Measurements from ENCODE around the gene SERGEF.

The SERGEF gene

DNA sequence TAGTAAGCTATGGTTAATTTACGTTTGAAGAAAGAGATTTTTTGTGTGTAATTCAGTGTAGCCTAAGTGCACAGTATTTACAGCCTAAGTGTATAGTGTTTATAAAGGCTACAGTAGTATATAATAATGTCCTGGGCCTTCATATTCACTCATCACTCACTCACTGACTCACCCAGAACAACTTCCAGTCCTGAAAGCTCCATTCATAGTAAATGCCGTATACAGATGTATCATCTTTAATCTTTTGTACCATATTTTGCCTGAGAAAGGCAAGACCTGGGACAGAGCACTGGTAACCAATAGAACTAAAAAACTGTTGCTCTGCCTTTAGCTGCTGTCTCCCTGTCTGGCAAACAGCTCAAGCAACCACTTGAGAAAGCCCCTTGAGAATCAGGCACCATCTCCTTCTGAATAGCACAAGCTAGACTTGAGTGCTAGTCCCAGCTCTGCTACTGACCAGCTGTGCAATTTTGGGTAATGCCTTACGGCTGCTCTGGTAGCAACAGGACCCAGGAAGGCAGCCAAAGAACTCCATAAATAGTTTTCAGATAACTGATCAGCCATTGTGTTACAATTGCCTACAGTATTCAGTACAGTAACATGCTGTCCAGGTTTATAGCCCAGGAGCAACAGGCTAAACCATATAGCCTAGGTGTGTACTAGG, 146.9 kb downstream of the SERGEF start:
- H3K27ac ChIP-seq (ENCODE audit: low read depth, low read length), result no peak overlapping the region
- H2AK5ac ChIP-seq (ENCODE audit: low read length), result no peak overlapping the region
- H4K8ac ChIP-seq (ENCODE audit: low read depth, low read length), result no peak overlapping the region
- H3K4me2 ChIP-seq (ENCODE audit: low read length), result no peak overlapping the region
- no peak overlapping the region for H2BK15ac ChIP-seq (replicated peaks; ENCODE audit: low read depth)
- no peak overlapping the region for H3K4ac ChIP-seq (ENCODE audit: low read depth, low read length)
- no peaks in the 10 kb centered on the region for H3K36me3 ChIP-seq (ENCODE audit: control insufficient read depth, insufficient read depth, low read length)
- no peak overlapping the region for H4K5ac ChIP-seq (ENCODE audit: low read length)
- no peak overlapping the region for H3K9ac ChIP-seq (ENCODE audit: low read length)
- no peaks in the 10 kb centered on the region for H3K27me3 ChIP-seq (ENCODE audit: insufficient read depth, low read length, poor library complexity)
- H3K4me3 ChIP-seq (ENCODE audit: low read length), result no peak overlapping the region
- no peak overlapping the region for H3K56ac ChIP-seq (ENCODE audit: low read length)
- H2BK120ac ChIP-seq (ENCODE audit: low read depth, low read length), result no peak overlapping the region
- H3K23ac ChIP-seq (ENCODE audit: low read length), result no peak overlapping the region
- no peaks in the 10 kb centered on the region for H3K79me1 ChIP-seq (ENCODE audit: low read length)
- WGBS (ENCODE audit: extremely low coverage, insufficient coverage, low lambda C conversion rate), result 100% methylated on average over 1 of the region's 3 CpGs
- no peaks in the 10 kb centered on the region for H3K4me1 ChIP-seq (ENCODE audit: control insufficient read depth, low read depth, low read length)
- H2BK5ac ChIP-seq (ENCODE audit: low read length), result no peak overlapping the region
- no peak for DNase-seq
- no peaks in the 10 kb centered on the region for H3K79me2 ChIP-seq (ENCODE audit: control insufficient read depth, insufficient read depth, low read length)
- H3K18ac ChIP-seq (ENCODE audit: low read length), result no peak overlapping the region

- no peak overlapping the region for H3K4me2 ChIP-seq (ENCODE audit: low read length)
- peak; percentile 54 for DNase-seq
These were observed 148.3 kb downstream of the SERGEF start for GRCh38 chr11:17864478-17864941.

DNA sequence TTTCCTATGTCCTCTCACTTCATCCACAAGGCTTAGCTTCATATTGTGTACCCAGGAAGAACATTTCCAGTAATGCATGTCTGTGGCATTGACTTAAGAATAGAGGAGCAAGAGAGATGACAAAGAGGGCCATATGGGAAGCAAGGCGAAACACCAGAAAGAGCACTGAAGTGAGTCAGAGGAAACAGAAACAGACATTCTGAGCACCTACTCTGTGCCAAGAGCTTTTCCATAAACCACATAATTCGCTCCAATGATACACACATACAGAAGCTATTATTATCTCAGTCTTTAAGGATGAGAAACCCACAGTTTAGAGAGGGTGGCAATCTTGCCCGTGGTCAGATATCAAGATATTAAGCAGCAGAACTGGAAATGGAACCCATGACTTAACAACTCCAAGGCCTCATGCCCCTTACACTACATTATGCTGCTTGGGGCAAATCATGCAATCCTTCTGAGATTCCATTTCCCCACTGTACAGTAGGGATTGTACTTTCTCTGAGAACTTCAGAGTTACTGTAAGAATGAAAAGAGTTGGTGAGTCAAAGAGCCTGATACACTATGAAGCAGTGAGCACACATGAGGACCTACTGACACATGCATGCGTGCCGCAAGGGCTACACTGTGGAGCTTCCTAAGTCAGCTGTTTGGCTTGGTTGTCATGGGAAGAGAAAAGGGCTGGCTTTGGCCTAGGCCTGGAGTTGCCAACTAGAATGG, 151.7 kb downstream of the SERGEF start:
- no peaks in the 10 kb centered on the region for H3K79me1 ChIP-seq (ENCODE audit: low read length)
- H3K36me3 ChIP-seq (ENCODE audit: control insufficient read depth, insufficient read depth, low read length), result no peaks in the 10 kb centered on the region
- DNase-seq, result no peak
- no peak overlapping the region for H3K4me3 ChIP-seq (ENCODE audit: low read length)
- no peak overlapping the region for H4K5ac ChIP-seq (ENCODE audit: low read length)
- no peak overlapping the region for H3K18ac ChIP-seq (ENCODE audit: low read length)
- WGBS (ENCODE audit: extremely low coverage, insufficient coverage, low lambda C conversion rate), result no CpG with 5 or more reads among the region's 5 CpGs
- no peak overlapping the region for H3K9ac ChIP-seq (ENCODE audit: low read length)
- H4K8ac ChIP-seq (ENCODE audit: low read depth, low read length), result no peak overlapping the region
- H2AK5ac ChIP-seq (ENCODE audit: low read length), result no peak overlapping the region
- no peak overlapping the region for H2BK15ac ChIP-seq (replicated peaks; ENCODE audit: low read depth)
- no peaks in the 10 kb centered on the region for H3K4me1 ChIP-seq (ENCODE audit: control insufficient read depth, low read depth, low read length)
- no peak overlapping the region for H2BK120ac ChIP-seq (ENCODE audit: low read depth, low read length)
- H3K56ac ChIP-seq (ENCODE audit: low read length), result no peak overlapping the region
- H3K27ac ChIP-seq (ENCODE audit: low read depth, low read length), result no peak overlapping the region
- no peak overlapping the region for H2BK5ac ChIP-seq (ENCODE audit: low read length)
- H3K27me3 ChIP-seq (ENCODE audit: insufficient read depth, low read length, poor library complexity), result no peaks in the 10 kb centered on the region
- H3K4me2 ChIP-seq (ENCODE audit: low read length), result no peak overlapping the region
- no peak overlapping the region for H3K4ac ChIP-seq (ENCODE audit: low read depth, low read length)
- no peak overlapping the region for H3K23ac ChIP-seq (ENCODE audit: low read length)
- H3K79me2 ChIP-seq (ENCODE audit: control insufficient read depth, insufficient read depth, low read length), result no peaks in the 10 kb centered on the region

More at GRCh38 chr11:17864478-17864941, 148.3 kb downstream of the SERGEF start:
- Histone ChIP-seq H3K4me3 (ENCODE audit: low read length) (no peak overlapping the region), H3K18ac (ENCODE audit: low read length) (no peak overlapping the region), H2AK5ac (ENCODE audit: low read length) (no peak overlapping the region), H3K4ac (ENCODE audit: low read depth, low read length) (no peak overlapping the region), H3K27ac (ENCODE audit: low read depth, low read length) (no peak overlapping the region), H3K79me1 (ENCODE audit: low read length) (no peaks in the 10 kb centered on the region), H4K8ac (ENCODE audit: low read depth, low read length) (no peak overlapping the region), H3K36me3 (ENCODE audit: control insufficient read depth, insufficient read depth, low read length) (no peaks in the 10 kb centered on the region), H3K4me1 (ENCODE audit: control insufficient read depth, low read depth, low read length) (no peaks in the 10 kb centered on the region), H4K5ac (ENCODE audit: low read length) (no peak overlapping the region), H3K23ac (ENCODE audit: low read length) (no peak overlapping the region), H3K9ac (ENCODE audit: low read length) (no peak overlapping the region), H3K79me2 (ENCODE audit: control insufficient read depth, insufficient read depth, low read length) (no peaks in the 10 kb centered on the region), H3K56ac (ENCODE audit: low read length) (no peak overlapping the region), H3K27me3 (ENCODE audit: insufficient read depth, low read length, poor library complexity) (no peaks in the 10 kb centered on the region), H2BK5ac (ENCODE audit: low read length) (no peak overlapping the region), H2BK120ac (ENCODE audit: low read depth, low read length) (no peak overlapping the region), H2BK15ac (replicated peaks; ENCODE audit: low read depth) (no peak overlapping the region)
- no CpG with 5 or more reads among the region's 3 CpGs for WGBS (ENCODE audit: extremely low coverage, insufficient coverage, low lambda C conversion rate)

DNA sequence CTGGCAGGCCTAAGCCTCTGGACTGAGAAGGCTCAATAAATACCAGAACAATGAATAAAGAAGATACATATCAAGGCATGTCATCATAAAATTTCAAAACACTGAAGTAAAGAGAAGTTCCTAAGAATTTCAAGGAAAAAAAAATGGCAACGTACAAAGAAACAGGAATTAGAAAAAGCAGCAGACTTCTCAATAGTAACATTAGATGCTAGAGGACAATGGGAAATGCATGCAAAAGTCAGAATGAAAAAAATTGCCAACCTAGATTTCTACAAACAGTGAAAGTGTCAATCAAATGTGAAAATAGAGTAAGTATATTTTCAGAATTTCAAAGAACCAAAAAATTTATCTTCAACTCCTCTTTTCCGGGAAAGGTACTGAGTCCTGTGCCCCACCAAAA, 153.3 kb downstream of the SERGEF start:
- Histone ChIP-seq H3K4ac (ENCODE audit: low read depth, low read length) (no peak overlapping the region), H4K5ac (ENCODE audit: low read length) (no peak overlapping the region), H2BK120ac (ENCODE audit: low read depth, low read length) (no peak overlapping the region), H3K36me3 (ENCODE audit: control insufficient read depth, insufficient read depth, low read length) (no peaks in the 10 kb centered on the region), H3K27me3 (ENCODE audit: insufficient read depth, low read length, poor library complexity) (no peaks in the 10 kb centered on the region), H3K27ac (ENCODE audit: low read depth, low read length) (no peak overlapping the region), H4K8ac (ENCODE audit: low read depth, low read length) (no peak overlapping the region), H3K9ac (ENCODE audit: low read length) (no peak overlapping the region), H3K23ac (ENCODE audit: low read length) (no peak overlapping the region), H2BK5ac (ENCODE audit: low read length) (no peak overlapping the region), H3K56ac (ENCODE audit: low read length) (no peak overlapping the region), H3K4me1 (ENCODE audit: control insufficient read depth, low read depth, low read length) (no peaks in the 10 kb centered on the region), H3K18ac (ENCODE audit: low read length) (no peak overlapping the region), H2AK5ac (ENCODE audit: low read length) (no peak overlapping the region), H3K79me1 (ENCODE audit: low read length) (no peaks in the 10 kb centered on the region), H3K4me3 (ENCODE audit: low read length) (no peak overlapping the region), H2BK15ac (replicated peaks; ENCODE audit: low read depth) (no peak overlapping the region), H3K4me2 (ENCODE audit: low read length) (no peak overlapping the region), H3K79me2 (ENCODE audit: control insufficient read depth, insufficient read depth, low read length) (no peaks in the 10 kb centered on the region)
- WGBS (ENCODE audit: extremely low coverage, insufficient coverage, low lambda C conversion rate), result no CpG with 5 or more reads among the region's 2 CpGs
- no peak for DNase-seq

DNA sequence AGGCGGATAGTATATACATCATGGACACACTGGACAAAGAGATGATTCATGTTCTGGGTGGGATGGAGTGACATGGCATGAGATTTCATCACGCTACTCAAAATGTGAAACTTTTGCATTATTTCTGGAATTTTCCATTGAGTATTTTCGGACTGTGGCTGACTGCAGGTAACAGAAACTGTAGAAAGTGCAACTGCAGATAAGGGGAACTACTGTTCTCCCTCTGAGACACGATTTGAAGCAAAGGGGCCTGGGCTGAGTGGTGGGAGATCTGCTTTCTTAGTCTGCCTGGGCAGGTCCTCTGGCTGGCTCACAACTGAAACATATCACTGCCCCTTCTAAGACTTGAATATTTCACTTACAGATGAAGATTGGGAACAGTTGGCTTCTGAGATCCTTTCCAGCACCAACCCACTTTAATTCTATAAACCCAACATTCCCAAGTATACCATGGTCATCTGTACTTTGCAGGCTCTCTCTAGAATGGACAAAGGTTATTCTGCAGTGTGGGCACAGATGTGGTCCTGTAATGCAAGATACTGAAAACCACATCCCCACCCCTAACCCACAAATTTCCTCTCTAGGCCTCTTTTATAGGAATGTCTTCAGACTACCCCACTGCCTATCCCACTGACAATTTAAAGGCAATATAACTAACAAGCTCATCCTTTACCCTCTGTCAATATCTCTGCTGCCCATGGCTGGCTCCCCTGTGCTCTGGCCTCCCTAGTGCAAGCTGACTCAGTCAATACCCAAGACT, 157.1 kb downstream of the SERGEF start:
- Histone ChIP-seq H4K5ac (ENCODE audit: low read length) (no peak overlapping the region), H3K4me2 (ENCODE audit: low read length) (no peak overlapping the region), H3K4me3 (ENCODE audit: low read length) (no peak overlapping the region), H2BK120ac (ENCODE audit: low read depth, low read length) (no peak overlapping the region), H3K4me1 (ENCODE audit: control insufficient read depth, low read depth, low read length) (no peaks in the 10 kb centered on the region), H2AK5ac (ENCODE audit: low read length) (no peak overlapping the region), H3K9ac (ENCODE audit: low read length) (no peak overlapping the region), H4K8ac (ENCODE audit: low read depth, low read length) (no peak overlapping the region), H3K23ac (ENCODE audit: low read length) (no peak overlapping the region), H3K79me2 (ENCODE audit: control insufficient read depth, insufficient read depth, low read length) (no peaks in the 10 kb centered on the region), H3K79me1 (ENCODE audit: low read length) (no peaks in the 10 kb centered on the region), H3K36me3 (ENCODE audit: control insufficient read depth, insufficient read depth, low read length) (no peaks in the 10 kb centered on the region), H3K27ac (ENCODE audit: low read depth, low read length) (no peak overlapping the region), H3K4ac (ENCODE audit: low read depth, low read length) (no peak overlapping the region), H3K56ac (ENCODE audit: low read length) (no peak overlapping the region), H2BK5ac (ENCODE audit: low read length) (no peak overlapping the region), H3K27me3 (ENCODE audit: insufficient read depth, low read length, poor library complexity) (no peaks in the 10 kb centered on the region), H2BK15ac (replicated peaks; ENCODE audit: low read depth) (no peak overlapping the region), H3K18ac (ENCODE audit: low read length) (no peak overlapping the region)
- no CpG with 5 or more reads among the region's 4 CpGs for WGBS (ENCODE audit: extremely low coverage, insufficient coverage, low lambda C conversion rate)
- DNase-seq, result no peak

All from mesendoderm (in vitro differentiated cells).